ENCODE measurements around the gene ULK4.

Gene ULK4

GRCh38 chr3:41749988-41750387 is 211.9 kb downstream of the ULK4 start:
- Histone ChIP-seq H3K36me3 (ENCODE audit: control insufficient read depth in 2 of 2, insufficient read depth in 1 of 2, low read length in 2 of 2) (no peaks in the 10 kb centered on the region), H3K4me3 (ENCODE audit: low read depth, low read length) (no peak overlapping the region), H3K9me3 (ENCODE audit: control insufficient read depth, insufficient read depth, low read depth, low read length) (no peaks in the 10 kb centered on the region), H3K27ac (ENCODE audit: extremely low read depth, low read depth, low read length) (no peak overlapping the region), H3K4me1 (ENCODE audit: control insufficient read depth, insufficient read depth, low read length) (no peaks in the 10 kb centered on the region)
- CTCF ChIA-PET = no interaction called here
- TF ChIP-seq ZNF16 (tag by site-specific recombination; IDR thresholded peaks at IDR 0.05; ENCODE audit: low read depth) (no peak), ZNF501 (tag by site-specific recombination; IDR thresholded peaks at IDR 0.05) (no peak), ZNF623 (tag by site-specific recombination; IDR thresholded peaks at IDR 0.05) (no peak), ZNF792 (tag by site-specific recombination; IDR thresholded peaks at IDR 0.05) (no peak), ZNF596 (tag by site-specific recombination; IDR thresholded peaks at IDR 0.05) (no peak), ZNF654 (tag by site-specific recombination; IDR thresholded peaks at IDR 0.05; ENCODE audit: low read depth) (no peak), ZNF510 (tag by site-specific recombination; IDR thresholded peaks at IDR 0.05; ENCODE audit: insufficient replicate concordance) (no peak), SP3 (tag by site-specific recombination; IDR thresholded peaks at IDR 0.05) (no peak), CTCF (tag by site-specific recombination; IDR thresholded peaks at IDR 0.05) (no peak), SETDB1 (IDR thresholded peaks at IDR 0.05; ENCODE audit: insufficient read length, low read length) (no peak), HOXD13 (CRISPR knock-in tag; IDR thresholded peaks at IDR 0.05; ENCODE audit: borderline replicate concordance) (no peak), ZNF530 (tag by site-specific recombination; IDR thresholded peaks at IDR 0.05; ENCODE audit: low read depth) (no peak), MZF1 (tag by site-specific recombination; IDR thresholded peaks at IDR 0.05; ENCODE audit: borderline replicate concordance) (no peak), KLF1 (tag by site-specific recombination; IDR thresholded peaks at IDR 0.05) (no peak), ZNF626 (tag by site-specific recombination; IDR thresholded peaks at IDR 0.05) (no peak), ZNF10 (tag by site-specific recombination; IDR thresholded peaks at IDR 0.05) (no peak), ZNF280C (tag by site-specific recombination; IDR thresholded peaks at IDR 0.05) (no peak), ZNF157 (tag by site-specific recombination; IDR thresholded peaks at IDR 0.05) (no peak), GFI1B (tag by site-specific recombination; IDR thresholded peaks at IDR 0.05) (no peak)
- POLR2A ChIA-PET = no interaction called here

- Histone ChIP-seq H3K9me3 (ENCODE audit: control insufficient read depth, insufficient read depth, low read depth, low read length) (no peaks in the 10 kb centered on the region), H3K4me1 (ENCODE audit: control insufficient read depth, insufficient read depth, low read length) (no peaks in the 10 kb centered on the region), H3K36me3 (ENCODE audit: control insufficient read depth in 2 of 2, insufficient read depth in 1 of 2, low read length in 2 of 2) (no peaks in the 10 kb centered on the region), H3K27ac (ENCODE audit: extremely low read depth, low read depth, low read length) (no peak overlapping the region), H3K4me3 (ENCODE audit: low read depth, low read length) (no peak overlapping the region)
- ChIA-PET CTCF (interaction anchor here (0.6 kb wide), 2 partner anchors 51 to 354 kb away, joined by 3 read pairs; no protein-coding TSS in a partner anchor), POLR2A (no interaction called here)
- no peak for TF ChIP-seq YY1 (tag by site-specific recombination; IDR thresholded peaks at IDR 0.05)
- no peak for TF ChIP-seq GLIS2 (tag by site-specific recombination; IDR thresholded peaks at IDR 0.05)
- TF ChIP-seq ZNF280D (tag by site-specific recombination; IDR thresholded peaks at IDR 0.05) = no peak
- TF ChIP-seq ZFHX2 (tag by site-specific recombination; conservative IDR thresholded peaks at IDR 0.05) = no peak
- TF ChIP-seq ZNF140 (tag by site-specific recombination; IDR thresholded peaks at IDR 0.05) = no peak
- no peak for TF ChIP-seq CTCF (tag by site-specific recombination; IDR thresholded peaks at IDR 0.05)
- TF ChIP-seq ZNF354C (tag by site-specific recombination; IDR thresholded peaks at IDR 0.05; ENCODE audit: borderline replicate concordance, low read depth) = no peak
- no peak for TF ChIP-seq ZNF274 (IDR thresholded peaks at IDR 0.05; ENCODE audit: low read length)
- no peak for TF ChIP-seq ZNF274 (tag by site-specific recombination; IDR thresholded peaks at IDR 0.05; ENCODE audit: borderline replicate concordance)
- TF ChIP-seq ZNF266 (tag by site-specific recombination; IDR thresholded peaks at IDR 0.05; ENCODE audit: low read depth) = no peak
These were observed 215.7 kb downstream of the ULK4 start for GRCh38 chr3:41746215-41746614.
